ENCODE results near the gene WAPL.

The WAPL gene

DNA sequence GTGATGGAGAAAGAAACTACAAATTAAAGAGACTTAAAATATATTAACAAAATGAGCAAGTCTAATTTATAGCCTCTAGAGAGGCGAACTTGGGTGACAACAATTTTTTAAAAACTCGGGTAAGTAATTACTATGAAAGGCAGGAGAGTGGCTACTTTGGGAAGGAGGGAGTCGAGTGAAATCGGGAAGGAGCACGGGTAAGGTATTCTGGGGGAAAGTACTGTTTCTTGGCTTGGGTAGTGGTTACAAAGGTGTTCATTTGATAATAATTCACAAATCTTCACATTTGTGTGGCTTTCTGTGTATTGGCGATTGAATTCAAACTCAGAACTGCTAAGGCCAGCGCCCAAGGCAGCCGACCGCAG lies 122.1 kb downstream of the WAPL start:
- no peak for TF ChIP-seq CTCF (IDR thresholded peaks at IDR 0.05; ENCODE audit: low read depth, low read length)
- H3K4me3 ChIP-seq (ENCODE audit: low read depth, low read length) = peak overlapping the region; percentile 0; the same call in 1 of the 2 replicates

DNA sequence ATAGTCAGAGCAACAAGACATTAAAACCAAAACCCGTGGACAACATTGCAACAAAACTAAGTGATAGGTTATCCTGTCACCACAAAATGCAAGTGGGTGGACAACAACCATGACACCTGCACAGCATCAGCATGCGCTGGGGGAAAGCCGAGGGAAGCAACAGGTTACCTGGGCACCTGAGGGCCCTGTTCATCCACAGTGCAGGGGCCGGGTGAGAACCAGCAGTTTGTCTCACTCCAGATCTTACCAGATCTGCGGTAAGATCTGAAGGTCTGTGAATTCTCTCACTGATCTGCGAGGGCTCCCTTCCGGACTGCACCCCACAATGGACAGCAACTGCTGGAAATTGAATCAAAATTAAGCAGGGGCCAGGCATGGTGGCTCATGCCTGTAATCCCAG lies 124.5 kb downstream of the WAPL start:
- H3K4me3 ChIP-seq (ENCODE audit: low read depth, low read length) = no peak overlapping the region
- no peak for TF ChIP-seq CTCF (IDR thresholded peaks at IDR 0.05; ENCODE audit: low read depth, low read length)

DNA sequence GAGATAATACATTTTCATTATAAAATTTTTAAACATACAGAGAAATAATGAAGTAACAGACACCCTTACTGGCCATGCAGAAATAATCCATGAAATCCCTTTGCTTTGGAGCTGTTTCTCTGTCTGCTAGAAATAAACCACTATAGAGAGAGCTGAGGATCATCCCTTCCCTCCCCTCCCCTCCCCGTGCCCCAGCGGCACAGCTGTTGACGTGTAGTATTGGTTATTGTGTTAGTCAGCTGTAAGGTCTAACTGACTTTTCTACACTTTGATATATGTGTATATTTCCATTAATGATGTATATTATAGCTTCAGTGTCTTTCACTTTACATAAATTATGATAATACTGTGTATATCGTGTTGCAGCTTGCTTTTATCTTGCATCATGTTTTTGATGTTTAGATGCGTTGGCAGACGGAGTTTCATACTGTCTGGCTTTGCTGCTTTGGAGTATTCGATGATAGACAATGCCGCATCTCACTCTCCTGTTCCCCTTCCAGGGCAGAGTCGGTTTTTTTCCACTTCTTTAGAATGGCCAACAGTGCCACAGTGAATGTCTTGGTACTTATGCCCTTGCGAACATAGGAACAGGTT lies 127.6 kb downstream of the WAPL start:
- TF ChIP-seq CTCF (IDR thresholded peaks at IDR 0.05; ENCODE audit: low read depth, low read length) = no peak
- no peak overlapping the region for H3K4me3 ChIP-seq (ENCODE audit: low read depth, low read length)

DNA sequence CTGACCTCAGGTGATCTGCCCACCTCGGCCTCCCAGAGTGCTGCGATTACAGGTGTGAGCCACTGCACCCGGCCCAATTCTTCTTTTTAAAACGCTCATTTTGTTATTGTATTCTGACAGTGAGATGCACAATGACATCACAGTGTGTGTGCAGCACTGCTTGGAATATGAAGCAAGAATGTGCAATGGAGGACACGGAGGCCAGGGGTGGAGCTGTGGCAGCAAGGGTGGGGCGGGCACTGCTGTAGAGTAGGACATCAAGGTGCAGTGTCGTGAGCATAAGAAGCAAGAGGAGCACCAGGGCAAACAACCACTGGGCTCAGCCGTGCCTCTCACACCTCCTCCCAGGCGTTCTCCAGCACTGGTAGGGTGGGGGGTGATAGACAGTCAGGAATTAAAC lies 128.2 kb downstream of the WAPL start:
- H3K4me3 ChIP-seq (ENCODE audit: low read depth, low read length) = no peak overlapping the region
- no peak for TF ChIP-seq CTCF (IDR thresholded peaks at IDR 0.05; ENCODE audit: low read depth, low read length)

- TF ChIP-seq CTCF (IDR thresholded peaks at IDR 0.05; ENCODE audit: low read depth, low read length) = no peak
- H3K4me3 ChIP-seq (ENCODE audit: low read depth, low read length) = no peak overlapping the region
Measured at GRCh38 chr10:86392723-86393094, 128.9 kb downstream of the WAPL start.

DNA sequence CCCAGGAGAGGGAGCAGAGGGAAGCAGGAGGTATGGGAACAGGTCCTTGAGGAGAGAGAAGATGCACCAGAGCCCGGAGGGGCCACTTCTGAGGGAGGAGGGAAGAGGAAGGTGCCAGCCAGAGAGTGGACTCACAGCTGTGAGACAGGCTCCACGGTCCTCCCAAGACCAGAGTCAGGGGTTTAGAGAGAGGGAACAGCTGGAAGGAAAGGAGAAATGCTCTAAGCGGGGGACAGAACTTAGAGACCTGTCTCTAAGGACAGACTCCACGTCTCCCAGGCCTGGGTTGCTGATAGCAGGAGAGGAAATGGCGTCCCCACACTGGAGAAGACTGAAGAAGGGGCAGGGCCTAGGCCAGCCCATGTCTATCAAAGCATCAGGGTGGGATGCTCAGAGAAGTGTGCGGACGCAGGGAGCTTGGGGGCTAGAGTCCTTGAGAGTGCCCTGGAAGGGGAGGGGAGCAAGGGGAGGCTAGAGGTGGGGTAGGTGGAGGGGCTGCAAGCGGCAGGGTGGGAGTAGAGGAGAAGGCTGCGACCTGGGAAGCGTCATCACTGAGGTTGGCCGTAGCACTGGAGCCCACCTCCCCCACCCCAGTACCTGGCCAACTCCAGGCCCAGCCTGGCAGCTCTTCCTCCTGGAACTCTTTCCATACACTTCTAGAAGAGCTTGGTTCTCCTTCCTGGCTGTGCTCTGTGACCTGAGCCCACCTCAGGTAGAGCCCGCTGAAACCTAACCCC lies 129.4 kb downstream of the WAPL start:
- no peak for TF ChIP-seq CTCF (IDR thresholded peaks at IDR 0.05; ENCODE audit: low read depth, low read length)
- H3K4me3 ChIP-seq (ENCODE audit: low read depth, low read length) = no peak overlapping the region

DNA sequence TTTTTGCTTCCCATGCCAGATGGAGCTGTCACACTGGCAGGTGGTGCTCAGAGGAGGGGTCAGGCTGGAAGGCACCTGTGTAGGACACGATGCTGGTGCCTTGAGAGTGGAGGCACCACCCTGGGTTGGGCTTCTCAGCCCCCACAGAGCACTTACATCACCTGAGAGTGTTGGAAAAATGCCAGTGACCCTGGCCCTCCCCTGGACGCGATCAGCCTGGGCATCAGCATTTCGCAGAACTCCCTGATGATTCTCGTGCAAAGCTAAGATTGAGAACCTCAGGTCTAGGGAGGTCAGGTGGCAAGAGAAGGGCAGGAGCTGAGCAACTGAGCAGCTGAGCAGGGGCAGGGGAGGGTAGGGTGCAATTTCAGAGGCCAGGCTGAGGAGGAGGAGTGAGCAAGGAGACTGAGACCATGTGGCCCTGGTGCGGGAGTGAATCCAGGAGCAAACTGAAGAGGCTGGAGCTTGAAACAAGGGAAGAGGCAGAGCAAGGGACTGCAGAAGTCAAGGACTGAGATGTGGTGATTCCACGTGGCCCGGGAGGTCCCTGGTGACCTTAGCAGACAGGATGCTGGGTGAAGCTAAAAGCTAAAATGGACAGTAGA lies 130.3 kb downstream of the WAPL start:
- no peak for TF ChIP-seq CTCF (IDR thresholded peaks at IDR 0.05; ENCODE audit: low read depth, low read length)
- H3K4me3 ChIP-seq (ENCODE audit: low read depth, low read length) = no peak overlapping the region

Data from WI38 (cell line).